Activated CD4-positive, alpha-beta memory T cell treated with anti-CD3 and anti-CD28 coated beads, Interleukin-2, amount 10 ng/mL, durations not matched to agents 7 days and 5 days (primary cell): ENCODE measurements around the gene FSTL4. TPM values are rescaled to one million over a fixed set of nuclear protein-coding genes. Genes with fewer than 3 reads are reported as not detected.

ENCODE experiments used
- CTCF ChIA-PET: fragments of 350-600 bp; sonication (Branson Sonifier 250); formaldehyde crosslinking; loops from one replicate; lab custom pipeline; 2021; ENCODE audit warnings: antibody characterized with exemption, inconsistent platforms; lab: Charles Lee
- POLR2A ChIA-PET: fragments of 350-600 bp; sonication (Branson Sonifier 250); formaldehyde crosslinking; loops from one replicate; lab custom pipeline; 2021; ENCODE audit warnings: antibody characterized with exemption; lab: Charles Lee
- DNase-seq: peaks from one replicate; pipeline ENCODE4 v3.0.0-alpha.2; 2020
- H3K27ac Mint-ChIP-seq: one replicate; pipeline ENCODE4 v1.8.0; 2021; ENCODE audit warnings: mild to moderate bottlenecking, mixed read lengths
- H3K27me3 Mint-ChIP-seq: one replicate; pipeline ENCODE4 v1.8.0; 2021; ENCODE audit warnings: mixed read lengths
- H3K36me3 Mint-ChIP-seq: one replicate; pipeline ENCODE4 v1.8.0; 2021; ENCODE audit warnings: low read depth, mixed read lengths
- H3K4me1 Mint-ChIP-seq: one replicate; pipeline ENCODE4 v1.8.0; 2021; ENCODE audit warnings: mixed read lengths
- H3K4me3 Mint-ChIP-seq: one replicate; pipeline ENCODE4 v1.8.0; 2021; ENCODE audit warnings: mild to moderate bottlenecking, mixed read lengths
- H3K9me3 Mint-ChIP-seq: one replicate; pipeline ENCODE4 v1.8.0; 2021; ENCODE audit warnings: mixed read lengths
- total RNA-seq, 2 experiments: library from RNA; stranded (reverse); gene quantifications; one replicate each; pipeline ENCODE4 v1.2.3, GENCODE V29; 2021

The FSTL4 gene
- total RNA-seq, 2 experiments from 2014 or later, result not detected

DNA sequence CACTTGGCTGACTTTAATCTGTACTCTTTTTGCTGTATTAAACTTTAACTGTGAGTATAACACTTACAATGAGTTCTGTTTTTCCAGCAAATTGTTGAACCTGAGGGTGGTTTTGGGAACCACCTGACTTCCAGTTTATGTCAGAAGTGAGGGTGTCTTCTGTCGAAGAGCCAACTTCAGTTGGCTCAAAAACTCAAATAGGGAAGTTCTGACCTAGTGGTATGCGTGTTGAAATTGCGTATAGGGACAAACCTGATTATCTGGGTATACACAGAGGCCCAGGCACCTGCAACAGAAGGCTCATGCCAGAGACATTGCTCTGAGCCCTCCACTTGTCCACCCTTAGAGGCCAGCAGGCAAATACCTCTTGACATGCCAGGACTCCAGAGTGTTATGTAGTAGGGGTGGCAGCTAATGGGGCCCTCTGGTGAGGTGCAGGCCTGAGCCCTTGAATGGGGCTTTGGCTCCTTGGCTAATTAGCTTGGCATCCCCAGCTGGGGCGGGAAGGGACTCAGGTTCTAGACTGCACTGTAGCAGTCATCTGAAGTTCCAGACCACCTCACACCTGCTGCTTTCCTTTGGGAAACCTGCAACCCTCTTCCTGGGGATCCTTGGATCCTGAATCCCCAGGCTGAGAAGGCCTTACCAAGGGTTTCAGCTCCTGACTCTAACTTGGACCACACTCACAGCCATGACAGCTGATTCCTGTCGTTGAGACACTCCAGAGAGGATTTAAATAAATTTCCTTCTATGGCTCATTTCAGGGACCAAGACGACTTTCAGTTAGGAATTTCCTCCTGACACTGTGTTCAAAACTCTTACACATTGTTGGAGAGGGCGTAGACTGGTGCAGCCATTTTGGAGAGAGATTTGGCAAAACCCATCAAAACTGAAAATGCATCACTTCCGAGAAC, 370.9 kb downstream of the FSTL4 start:
- H3K27ac Mint-ChIP-seq, result no peak overlapping the region
- H3K27me3 Mint-ChIP-seq, result no peaks in the 10 kb centered on the region
- H3K4me1 Mint-ChIP-seq, result peaks cover 15% of the 10 kb centered on the region
- H3K9me3 Mint-ChIP-seq, result peaks cover 2% of the 10 kb centered on the region
- no peak for DNase-seq
- ChIA-PET CTCF (no interaction called here), POLR2A (no interaction called here)
- H3K4me3 Mint-ChIP-seq, result no peak overlapping the region
- H3K36me3 Mint-ChIP-seq, result no peaks in the 10 kb centered on the region

DNA sequence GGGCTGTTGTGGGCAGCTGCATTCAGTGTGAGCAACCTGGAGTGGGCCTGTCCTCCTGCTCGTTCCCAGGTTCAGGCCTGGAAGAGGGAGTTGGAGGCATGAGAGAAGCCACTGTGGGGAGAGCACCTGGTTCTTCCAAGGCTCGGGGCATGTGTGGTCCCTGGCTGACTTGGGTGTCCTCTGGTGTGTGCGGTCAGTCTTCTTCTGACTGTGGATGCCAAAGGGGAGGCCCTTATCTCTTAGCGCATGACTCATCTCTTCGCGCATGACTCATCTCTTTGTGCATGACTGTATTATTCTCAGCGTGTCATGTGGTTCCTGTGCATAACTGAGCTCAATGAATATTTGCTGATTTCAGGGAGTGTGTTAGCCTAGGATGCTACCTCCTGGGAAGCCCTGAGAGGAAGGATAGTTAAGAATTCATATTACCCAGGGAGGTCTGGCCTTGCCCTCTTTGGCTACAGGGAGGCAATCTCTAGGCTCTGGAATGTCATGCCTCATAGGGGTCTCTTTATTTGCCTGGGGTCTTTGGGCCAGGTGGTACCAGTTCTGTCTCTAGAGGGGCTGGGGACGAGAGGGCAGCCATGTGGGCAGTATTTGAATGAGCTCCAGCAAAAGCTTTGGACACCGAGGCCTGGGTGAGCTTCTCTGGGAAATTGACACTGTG, 371.8 kb downstream of the FSTL4 start:
- CTCF ChIA-PET, result interaction anchor here (1.6 kb wide), 1 partner anchor 128 kb away, joined by 3 read pairs; no protein-coding TSS in a partner anchor
- Mint-ChIP-seq H3K9me3 (peaks cover 2% of the 10 kb centered on the region), H3K36me3 (no peaks in the 10 kb centered on the region), H3K27ac (no peak overlapping the region), H3K4me3 (no peak overlapping the region), H3K4me1 (peaks cover 15% of the 10 kb centered on the region), H3K27me3 (no peaks in the 10 kb centered on the region)
- POLR2A ChIA-PET, result no interaction called here
- peak; percentile 57 for DNase-seq

DNA sequence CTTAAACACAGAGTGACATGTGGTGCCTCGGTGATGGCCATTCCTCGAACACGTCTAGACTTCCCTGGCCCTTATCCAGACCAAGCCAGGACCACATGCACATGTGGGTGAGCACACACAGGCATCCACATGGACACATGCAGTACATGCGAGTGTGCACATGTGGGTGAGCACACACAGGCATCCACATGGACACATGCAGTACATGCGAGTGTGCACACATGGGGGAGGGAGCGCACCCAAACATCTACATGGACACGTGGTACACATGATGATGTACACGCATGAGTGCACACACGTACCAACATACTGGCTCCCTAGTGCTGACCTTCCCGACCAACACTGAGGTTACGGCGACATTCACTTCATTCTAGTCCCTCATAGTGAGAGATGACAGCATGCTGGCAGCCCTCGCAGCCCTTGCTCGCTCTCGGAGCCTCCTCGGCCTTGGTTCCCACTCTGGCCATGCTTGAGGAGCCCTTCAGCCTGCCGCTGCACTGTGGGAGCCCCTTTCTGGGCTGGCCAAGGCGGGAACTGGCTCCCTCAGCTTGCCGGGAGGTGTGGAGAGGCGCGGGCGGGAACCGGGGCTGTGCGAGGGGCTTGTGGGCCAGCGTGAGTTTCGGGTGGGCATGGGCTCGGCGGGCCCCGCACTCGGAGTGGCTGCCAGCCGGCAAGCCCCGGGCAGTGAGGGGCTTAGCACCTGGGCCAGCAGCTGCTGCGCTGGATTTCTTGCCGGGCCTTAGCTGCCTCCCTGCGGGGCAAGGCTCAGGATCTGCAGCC, 373.7 kb downstream of the FSTL4 start:
- Mint-ChIP-seq H3K4me3 (no peak overlapping the region), H3K27me3 (no peaks in the 10 kb centered on the region), H3K4me1 (peaks cover 10% of the 10 kb centered on the region), H3K9me3 (peaks cover 2% of the 10 kb centered on the region), H3K36me3 (no peaks in the 10 kb centered on the region), H3K27ac (no peak overlapping the region)
- ChIA-PET POLR2A (no interaction called here), CTCF (no interaction called here)
- no peak for DNase-seq

DNA sequence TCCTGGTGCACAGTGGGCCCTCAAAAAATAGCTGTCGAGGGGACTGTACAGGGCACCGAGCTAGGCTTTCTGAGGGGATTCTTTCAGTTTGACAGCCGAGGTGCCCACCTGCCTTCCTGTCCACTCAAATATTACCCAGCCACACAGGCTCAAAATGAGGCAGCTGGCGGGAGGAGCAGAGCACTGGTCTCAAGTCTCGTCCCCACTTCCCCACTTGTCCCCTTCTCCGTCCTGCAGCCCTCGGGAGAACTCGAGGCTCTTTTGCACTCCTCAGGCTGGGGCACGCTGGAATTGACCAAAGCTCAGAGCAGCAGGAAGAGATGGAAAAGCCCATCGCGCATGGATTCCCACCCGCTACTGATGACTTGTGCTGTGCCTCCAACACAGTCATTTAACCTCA, 375.4 kb downstream of the FSTL4 start:
- no peak overlapping the region for H3K4me3 Mint-ChIP-seq
- CTCF ChIA-PET, result no interaction called here
- H3K9me3 Mint-ChIP-seq, result peaks cover 2% of the 10 kb centered on the region
- no peaks in the 10 kb centered on the region for H3K27me3 Mint-ChIP-seq
- DNase-seq, result no peak
- no peak overlapping the region for H3K27ac Mint-ChIP-seq
- H3K4me1 Mint-ChIP-seq, result peaks cover 10% of the 10 kb centered on the region
- H3K36me3 Mint-ChIP-seq, result no peaks in the 10 kb centered on the region
- POLR2A ChIA-PET, result no interaction called here

DNA sequence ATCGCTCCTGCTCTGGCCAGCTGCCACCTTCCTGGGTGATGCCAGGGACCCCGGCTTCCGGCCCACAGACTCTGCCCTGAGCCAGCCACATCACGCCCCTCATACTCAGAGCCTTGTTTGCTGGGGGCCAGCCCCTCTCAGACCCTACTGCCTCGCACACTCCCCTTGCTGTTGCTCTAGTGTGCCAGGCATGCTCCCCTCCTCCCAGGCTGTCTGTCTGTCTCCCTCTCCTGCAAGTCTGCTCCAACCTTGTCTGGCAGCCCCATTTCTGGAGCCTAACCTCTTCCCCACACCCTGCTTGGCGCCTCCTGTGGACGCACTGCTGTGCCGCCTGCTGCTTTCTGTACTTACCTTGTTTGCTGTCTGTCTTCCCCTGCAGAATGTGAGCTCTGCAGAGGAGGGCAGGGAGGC, 375.8 kb downstream of the FSTL4 start:
- CTCF ChIA-PET, result no interaction called here
- POLR2A ChIA-PET, result no interaction called here
- peaks cover 2% of the 10 kb centered on the region for H3K9me3 Mint-ChIP-seq
- H3K4me1 Mint-ChIP-seq, result peaks cover 10% of the 10 kb centered on the region
- DNase-seq, result no peak
- H3K4me3 Mint-ChIP-seq, result no peak overlapping the region
- H3K27me3 Mint-ChIP-seq, result no peaks in the 10 kb centered on the region
- no peaks in the 10 kb centered on the region for H3K36me3 Mint-ChIP-seq
- H3K27ac Mint-ChIP-seq, result no peak overlapping the region

DNA sequence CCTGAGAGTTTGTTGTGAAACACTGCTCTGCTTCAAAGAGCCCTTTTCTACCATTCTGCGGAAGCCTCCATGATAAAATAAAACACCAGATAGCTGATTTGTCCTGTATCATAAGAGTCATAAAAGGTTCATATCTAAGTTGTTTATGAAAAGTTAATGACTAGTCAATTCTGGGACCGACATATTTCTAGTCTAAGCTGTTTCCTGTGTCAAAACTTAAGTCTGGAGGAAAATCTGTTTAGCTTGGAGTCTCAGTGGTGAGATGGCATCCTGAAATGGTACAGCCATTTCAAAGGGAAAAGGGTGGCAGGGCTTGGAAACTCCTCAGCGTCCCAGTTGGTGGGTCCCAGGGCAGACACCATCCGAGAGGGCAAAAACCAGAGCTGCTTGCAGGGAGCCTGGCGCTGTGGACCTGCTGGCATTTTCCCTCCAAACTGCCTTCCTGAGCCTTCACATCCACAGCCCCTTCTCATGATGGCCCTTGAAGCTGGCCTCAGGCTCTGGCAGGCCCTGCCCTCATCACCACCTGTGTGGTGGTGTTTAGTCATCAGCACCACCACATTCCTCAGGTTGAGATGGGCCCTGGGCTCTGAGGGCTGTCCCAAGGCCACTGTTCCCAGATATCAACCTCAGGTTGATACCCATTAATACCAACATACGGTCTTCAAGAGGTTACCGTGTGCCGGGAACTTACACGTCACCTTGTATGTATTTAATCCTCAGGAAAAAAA, 376.5 kb downstream of the FSTL4 start:
- H3K27me3 Mint-ChIP-seq, result no peaks in the 10 kb centered on the region

DNA sequence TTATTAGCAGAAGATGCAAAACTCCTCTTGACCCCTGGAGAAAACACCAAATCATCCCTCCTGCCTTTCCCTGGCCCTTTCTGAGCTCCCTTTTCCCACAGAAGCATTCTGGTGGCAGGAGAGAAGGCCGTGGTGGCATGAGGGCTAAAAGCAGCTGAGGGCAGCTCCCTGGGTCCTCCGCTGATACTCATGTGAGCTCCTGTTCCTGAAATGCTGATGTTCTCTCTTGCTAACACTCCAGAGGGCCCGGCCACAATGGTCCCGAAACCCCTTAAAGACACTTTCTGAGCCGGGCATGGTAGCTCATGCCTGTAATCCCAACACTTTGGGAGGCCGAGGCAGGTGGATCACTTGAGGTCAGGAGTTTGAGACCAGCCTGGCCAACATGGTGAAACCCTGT, 377.4 kb downstream of the FSTL4 start:
- ChIA-PET CTCF (no interaction called here), POLR2A (no interaction called here)
- H3K27me3 Mint-ChIP-seq, result no peaks in the 10 kb centered on the region
- no peak overlapping the region for H3K27ac Mint-ChIP-seq
- no peak for DNase-seq
- no peaks in the 10 kb centered on the region for H3K36me3 Mint-ChIP-seq
- no peak overlapping the region for H3K4me3 Mint-ChIP-seq
- H3K9me3 Mint-ChIP-seq, result no peaks in the 10 kb centered on the region
- peaks cover 3% of the 10 kb centered on the region for H3K4me1 Mint-ChIP-seq

More for the DNA sequence above, 376.5 kb downstream of the FSTL4 start:
- Mint-ChIP-seq H3K4me1 (peaks cover 10% of the 10 kb centered on the region), H3K36me3 (no peaks in the 10 kb centered on the region), H3K9me3 (peaks cover 2% of the 10 kb centered on the region), H3K27ac (no peak overlapping the region), H3K4me3 (no peak overlapping the region)
- POLR2A ChIA-PET, result no interaction called here
- CTCF ChIA-PET, result no interaction called here
- DNase-seq, result no peak

DNA sequence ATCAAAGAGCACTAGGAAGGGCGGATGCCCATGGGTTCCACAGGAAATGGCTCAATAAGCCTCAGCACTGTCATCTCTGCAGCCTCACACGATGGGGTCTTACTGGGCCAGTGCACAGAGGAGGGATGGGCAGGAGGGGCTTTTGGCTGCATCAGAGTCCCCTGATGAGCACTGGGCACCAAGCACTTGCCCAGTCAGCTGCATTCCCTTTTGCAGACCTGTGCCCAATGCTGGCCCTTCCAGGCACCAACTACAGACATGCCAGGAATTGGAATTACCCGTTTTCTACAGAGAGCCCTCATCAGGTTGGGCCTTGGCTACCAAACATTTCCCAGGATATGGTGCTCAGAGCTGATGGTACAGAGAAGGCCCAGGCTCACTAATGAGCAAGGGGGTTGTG, 378.1 kb downstream of the FSTL4 start:
- H3K27me3 Mint-ChIP-seq, result no peaks in the 10 kb centered on the region
- CTCF ChIA-PET, result no interaction called here

DNA sequence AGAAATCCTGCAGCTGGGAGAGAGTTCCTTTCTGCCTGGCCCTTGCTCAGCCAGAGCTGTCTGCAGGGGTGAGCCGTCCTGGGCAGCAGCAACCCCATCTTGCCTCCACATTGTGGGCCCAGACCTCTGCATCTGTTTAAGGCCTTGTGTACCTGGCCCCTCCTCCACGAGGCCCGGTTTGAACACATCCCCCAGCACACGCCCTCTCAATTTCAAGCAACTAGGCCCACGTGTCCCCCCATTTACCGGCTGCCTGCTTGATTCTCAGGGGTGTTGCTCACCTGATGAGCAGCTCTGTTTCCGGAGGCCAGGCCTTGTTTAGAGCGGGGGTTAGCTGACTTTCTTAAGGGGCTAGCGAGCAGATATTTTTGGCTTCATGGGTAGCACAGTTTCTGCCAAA, 378.7 kb downstream of the FSTL4 start:
- ChIA-PET POLR2A (no interaction called here), CTCF (no interaction called here)
- no peak overlapping the region for H3K4me3 Mint-ChIP-seq
- no peak for DNase-seq
- H3K27me3 Mint-ChIP-seq, result no peaks in the 10 kb centered on the region
- no peaks in the 10 kb centered on the region for H3K4me1 Mint-ChIP-seq
- H3K27ac Mint-ChIP-seq, result no peak overlapping the region
- H3K36me3 Mint-ChIP-seq, result no peaks in the 10 kb centered on the region
- no peaks in the 10 kb centered on the region for H3K9me3 Mint-ChIP-seq

More for the DNA sequence above, 378.1 kb downstream of the FSTL4 start:
- POLR2A ChIA-PET, result no interaction called here
- Mint-ChIP-seq H3K36me3 (no peaks in the 10 kb centered on the region), H3K4me1 (no peaks in the 10 kb centered on the region), H3K9me3 (no peaks in the 10 kb centered on the region), H3K27ac (no peak overlapping the region), H3K4me3 (no peak overlapping the region)
- no peak for DNase-seq

DNA sequence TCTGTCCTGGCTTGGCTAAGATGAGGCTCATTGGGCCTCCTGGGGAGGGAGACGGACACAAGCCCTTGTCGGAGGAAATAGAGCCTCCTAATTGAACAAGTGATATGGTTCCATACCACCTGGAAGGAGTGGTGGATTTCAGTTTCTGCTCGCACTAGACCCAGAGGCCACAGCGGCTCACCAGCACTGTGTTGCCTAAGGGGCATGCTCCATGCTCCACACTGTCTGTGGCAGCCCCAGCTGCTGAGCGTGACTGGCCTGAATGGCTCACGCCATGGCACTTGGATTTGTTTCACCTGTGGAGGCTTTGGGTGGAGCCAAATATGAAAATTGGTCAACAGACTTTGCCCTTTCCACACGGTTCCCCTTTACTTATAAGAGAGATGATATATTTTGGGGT, 379.4 kb downstream of the FSTL4 start:
- DNase-seq, result no peak
- Mint-ChIP-seq H3K27me3 (no peaks in the 10 kb centered on the region), H3K27ac (no peak overlapping the region), H3K36me3 (no peaks in the 10 kb centered on the region), H3K4me1 (no peaks in the 10 kb centered on the region), H3K9me3 (no peaks in the 10 kb centered on the region), H3K4me3 (no peak overlapping the region)
- ChIA-PET POLR2A (no interaction called here), CTCF (no interaction called here)

DNA sequence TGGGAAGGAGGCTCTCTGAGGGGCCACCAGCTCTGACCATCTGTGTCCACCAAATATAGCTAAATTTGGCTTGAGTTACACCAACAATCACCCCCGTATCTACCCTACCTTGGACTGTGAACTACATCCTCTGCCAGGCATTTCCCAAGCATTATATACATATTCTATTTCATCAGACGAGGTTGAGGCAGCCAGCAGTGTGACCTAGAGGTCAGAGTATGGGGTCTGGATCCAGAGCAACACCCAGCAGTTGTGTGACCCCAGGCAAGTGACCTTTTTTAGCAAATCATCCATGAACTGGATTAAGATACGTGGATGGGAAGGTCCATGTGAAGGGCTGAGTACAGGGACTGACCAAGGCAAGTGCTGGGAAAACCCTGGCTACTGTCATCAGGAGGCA, 379.9 kb downstream of the FSTL4 start:
- Mint-ChIP-seq H3K27ac (no peak overlapping the region), H3K4me3 (no peak overlapping the region), H3K27me3 (no peaks in the 10 kb centered on the region), H3K4me1 (no peaks in the 10 kb centered on the region), H3K9me3 (no peaks in the 10 kb centered on the region), H3K36me3 (no peaks in the 10 kb centered on the region)
- POLR2A ChIA-PET, result no interaction called here
- CTCF ChIA-PET, result no interaction called here
- DNase-seq, result no peak

DNA sequence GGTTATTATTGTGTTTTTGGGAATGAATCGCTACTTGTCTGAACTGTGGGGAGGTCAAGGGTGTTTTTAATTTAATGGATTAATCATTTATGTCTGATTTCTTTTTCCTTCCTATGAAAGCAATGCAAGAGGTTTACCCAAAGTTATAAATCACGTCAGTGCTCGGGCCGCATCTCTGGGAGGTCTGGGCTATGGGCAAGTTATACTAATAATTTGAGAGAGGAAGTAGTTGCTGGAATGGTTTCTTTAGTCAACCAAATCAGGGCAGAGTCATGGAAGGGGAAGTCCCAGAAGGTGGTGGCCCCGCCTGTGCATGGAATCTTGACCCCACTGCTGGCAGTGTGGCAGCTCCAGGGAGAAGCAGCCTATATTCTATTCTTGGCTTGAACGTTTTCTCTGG, 380.3 kb downstream of the FSTL4 start:
- no peak overlapping the region for H3K4me3 Mint-ChIP-seq
- H3K9me3 Mint-ChIP-seq, result no peaks in the 10 kb centered on the region
- H3K27me3 Mint-ChIP-seq, result no peaks in the 10 kb centered on the region
- no peaks in the 10 kb centered on the region for H3K4me1 Mint-ChIP-seq
- DNase-seq, result no peak
- no peaks in the 10 kb centered on the region for H3K36me3 Mint-ChIP-seq
- ChIA-PET CTCF (no interaction called here), POLR2A (no interaction called here)
- H3K27ac Mint-ChIP-seq, result no peak overlapping the region
